NCI-H1048 (cell line): Measurements from ENCODE around the gene SGSH.

Experiments used
- DNase-seq: peaks from one replicate; lab custom pipeline; 2025; lab: John Stamatoyannopoulos, UW

The SGSH gene

DNA sequence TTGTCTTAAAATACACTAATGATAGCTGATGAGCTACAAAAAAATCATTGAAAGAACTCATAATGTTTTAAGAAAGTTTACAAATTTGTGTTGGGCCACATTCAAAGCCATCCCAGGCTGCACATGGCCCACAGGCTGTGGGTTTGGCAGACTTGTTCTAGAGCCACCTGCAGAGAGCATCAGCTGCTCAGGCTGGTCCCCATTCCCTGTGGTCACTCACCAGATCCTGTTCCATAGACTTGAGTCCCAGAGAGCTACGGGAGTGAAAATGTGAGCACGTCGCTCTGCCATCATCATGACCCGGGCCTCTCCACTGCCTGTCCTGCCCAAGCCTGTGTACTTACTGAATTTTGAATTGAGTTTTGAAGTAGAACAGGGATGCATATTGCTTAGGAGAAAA, 7.0 kb upstream of the SGSH start:
- no peak for DNase-seq

DNA sequence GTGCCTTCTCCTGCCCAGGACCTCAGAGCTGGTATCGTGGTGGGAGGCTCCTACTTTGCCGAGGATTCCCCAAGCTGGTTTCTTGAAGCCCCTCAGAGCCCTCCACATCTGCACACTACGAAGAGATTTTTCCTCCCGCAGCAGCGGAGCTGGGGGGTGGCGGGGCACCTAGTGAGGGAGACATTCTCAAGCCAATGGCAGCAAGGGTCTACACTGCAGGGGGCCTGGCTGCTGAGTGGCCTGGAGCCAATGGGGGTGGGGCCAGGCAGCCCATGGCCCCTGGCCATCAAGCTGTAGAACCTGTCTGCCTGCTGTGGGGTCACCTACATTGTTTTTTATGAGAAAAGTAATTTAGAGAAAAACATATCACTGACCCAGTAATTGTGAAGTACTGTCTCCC, 5.1 kb upstream of the SGSH start:
- DNase-seq, result no peak

DNA sequence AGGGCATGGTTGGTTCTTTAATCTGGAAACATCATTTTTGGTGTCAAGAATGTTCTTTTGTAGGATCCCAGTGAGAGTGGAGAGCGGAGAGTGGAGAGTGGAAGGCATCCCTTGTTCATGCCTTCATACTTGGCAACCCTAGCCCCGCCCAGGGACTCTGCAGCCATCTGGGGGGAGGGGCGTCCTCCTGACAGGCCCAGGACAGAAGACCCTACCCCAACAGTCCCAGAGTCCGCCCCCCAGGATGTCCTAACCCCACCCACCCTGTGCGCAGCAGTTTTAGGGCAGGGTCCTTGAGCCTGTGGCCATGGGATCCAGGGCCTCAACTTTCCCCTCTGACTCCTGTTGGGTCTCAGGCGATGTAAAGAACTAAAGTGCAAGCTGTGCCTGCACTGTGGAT, 4.5 kb upstream of the SGSH start:
- no peak for DNase-seq

DNA sequence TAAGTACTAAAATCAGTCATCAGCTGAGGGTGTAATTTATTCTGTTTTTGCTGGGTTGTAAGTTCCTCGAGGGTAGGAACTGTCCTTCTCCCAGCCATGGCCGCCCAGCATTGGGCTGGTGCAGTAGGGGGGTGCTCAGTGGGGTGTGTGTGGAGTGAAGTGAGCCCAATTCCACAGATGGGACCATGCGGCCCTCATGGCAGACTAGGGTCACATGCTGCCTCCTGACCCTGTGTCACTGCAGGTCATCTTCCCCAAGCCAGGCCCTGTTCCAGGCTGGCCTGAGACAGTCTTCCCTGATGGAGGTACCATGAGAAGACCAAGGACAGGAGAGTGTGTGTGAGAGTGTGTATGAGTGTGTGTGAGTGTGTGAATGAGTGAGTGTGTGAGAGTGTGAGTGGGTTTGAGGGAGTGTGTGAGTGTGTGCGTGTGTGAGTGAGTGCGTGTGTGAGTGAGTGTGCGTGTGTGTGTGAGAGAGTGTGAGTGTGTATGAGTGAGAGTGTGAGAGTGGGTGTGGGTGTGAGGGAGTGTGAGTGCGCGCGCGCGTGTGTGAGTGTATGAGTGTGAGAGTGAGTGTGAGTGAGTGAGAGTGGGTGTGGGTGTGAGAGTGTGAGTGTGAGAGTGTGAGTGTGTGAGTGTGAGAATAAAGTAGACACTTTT, 3.8 kb upstream of the SGSH start:
- DNase-seq, result no peak

DNA sequence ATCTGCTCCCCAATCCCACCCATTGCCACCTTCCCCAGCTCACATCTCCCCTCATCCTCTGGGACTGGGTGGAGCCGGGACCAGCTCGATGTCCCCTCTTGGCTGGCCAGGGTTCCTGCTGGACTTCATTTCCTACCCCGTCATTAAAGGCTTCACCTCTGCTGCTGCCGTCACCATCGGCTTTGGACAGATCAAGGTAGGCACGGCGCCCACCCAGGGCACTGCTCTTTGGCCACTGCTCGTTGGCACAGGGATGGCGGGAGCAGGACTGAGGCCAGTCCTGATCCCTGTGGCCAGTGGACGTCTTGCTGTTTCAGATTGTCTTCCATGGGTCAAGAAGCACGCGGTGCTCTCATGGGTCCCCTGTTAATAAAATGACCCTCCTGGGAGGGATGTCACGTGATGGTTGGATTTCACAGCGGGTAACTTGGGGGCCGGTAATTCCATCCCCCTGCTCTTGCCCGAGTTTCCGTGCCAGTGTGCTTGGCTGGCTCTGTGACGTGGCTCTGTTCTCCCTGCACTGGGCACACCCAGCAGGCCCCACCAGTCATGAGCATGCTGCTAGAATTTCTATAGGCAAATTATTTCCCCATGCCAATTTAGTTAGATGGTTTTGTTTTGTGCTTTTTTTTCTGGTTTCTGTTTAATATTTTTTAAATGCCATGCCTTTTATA, 3.1 kb upstream of the SGSH start:
- DNase-seq, result no peak

DNA sequence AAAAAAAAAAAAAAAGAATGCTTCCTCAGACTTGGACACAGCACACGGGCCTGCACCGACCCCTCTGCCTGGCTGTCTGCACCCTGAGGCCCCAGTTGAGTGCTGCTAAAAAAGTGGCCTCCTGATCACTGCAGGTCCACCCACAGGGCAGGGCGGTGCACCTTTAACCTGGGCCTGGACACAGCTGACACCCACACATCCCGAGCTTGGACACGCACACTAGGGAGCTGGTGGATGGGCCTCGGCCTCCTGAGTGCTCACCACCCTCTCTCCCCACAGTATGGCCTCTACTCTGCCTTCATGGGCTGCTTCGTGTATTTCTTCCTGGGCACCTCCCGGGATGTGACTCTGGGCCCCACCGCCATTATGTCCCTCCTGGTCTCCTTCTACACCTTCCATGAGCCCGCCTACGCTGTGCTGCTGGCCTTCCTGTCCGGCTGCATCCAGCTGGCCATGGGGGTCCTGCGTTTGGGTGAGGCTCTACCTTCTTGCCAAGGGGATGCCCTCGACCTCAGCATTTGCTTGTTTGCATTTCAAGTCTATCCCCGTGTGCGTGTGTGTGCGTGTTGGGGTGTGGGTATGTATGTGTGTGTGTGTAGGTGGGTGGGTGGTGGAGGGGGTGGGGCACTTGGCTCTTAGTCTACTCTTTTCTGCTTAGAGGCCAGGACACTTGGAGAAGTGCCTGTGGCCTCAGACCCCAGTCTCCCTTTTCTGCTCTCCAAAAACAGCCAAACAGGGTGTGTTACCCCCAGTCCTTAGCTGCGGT, 2.4 kb upstream of the SGSH start:
- no peak for DNase-seq

DNA sequence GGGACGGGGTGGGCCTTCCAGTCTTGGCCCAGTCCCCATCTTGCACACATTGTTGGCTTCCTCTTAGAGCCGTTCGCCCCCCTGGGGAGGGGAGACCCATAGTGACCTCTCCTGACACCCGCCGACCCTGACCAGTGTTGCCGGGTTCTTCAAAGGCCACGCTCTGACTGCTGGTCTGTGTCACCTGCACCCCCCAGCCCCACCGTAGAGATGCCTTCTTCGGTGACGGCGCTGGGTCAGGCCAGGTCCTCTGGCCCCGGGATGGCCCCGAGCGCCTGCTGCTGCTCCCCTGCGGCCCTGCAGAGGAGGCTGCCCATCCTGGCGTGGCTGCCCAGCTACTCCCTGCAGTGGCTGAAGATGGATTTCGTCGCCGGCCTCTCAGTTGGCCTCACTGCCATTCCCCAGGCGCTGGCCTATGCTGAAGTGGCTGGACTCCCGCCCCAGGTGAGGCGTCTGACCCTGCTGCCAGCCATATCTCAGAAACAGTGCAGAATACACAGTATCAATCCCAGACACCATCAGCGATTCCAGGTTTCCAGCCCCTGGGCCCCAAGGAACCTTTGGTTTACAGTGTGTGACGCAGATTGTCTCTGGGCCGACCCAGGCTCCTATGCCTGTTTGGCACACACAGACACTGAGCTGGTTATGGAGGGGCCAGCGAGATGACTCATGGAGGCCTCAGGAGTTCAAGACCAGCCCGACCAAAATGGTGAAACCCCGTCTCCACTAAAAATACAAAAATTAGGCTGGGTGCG, 1.4 kb upstream of the SGSH start:
- DNase-seq, result no peak

DNA sequence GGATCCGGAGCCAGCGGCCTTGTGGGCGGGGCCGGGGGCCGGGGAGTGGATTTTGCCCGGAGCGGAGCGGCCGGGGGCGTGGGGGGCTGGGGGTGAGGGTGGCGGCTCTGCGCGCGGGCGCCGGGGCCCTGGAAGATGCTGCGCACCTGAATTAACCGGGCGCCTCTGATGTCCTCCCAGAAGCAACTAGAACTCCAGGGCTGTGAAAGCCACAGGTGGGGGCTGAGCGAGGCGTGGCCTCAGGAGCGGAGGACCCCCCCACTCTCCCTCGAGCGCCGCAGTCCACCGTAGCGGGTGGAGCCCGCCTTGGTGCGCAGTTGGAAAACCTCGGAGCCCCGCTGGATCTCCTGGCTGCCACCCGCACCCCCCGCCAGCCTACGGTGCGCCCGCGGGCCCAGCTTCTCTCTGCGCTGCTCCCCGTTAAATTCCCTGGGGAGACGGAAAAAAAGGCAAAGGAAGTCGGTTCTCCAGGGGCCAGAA, 643 bp upstream of the SGSH start:
- DNase-seq, result no peak

DNA sequence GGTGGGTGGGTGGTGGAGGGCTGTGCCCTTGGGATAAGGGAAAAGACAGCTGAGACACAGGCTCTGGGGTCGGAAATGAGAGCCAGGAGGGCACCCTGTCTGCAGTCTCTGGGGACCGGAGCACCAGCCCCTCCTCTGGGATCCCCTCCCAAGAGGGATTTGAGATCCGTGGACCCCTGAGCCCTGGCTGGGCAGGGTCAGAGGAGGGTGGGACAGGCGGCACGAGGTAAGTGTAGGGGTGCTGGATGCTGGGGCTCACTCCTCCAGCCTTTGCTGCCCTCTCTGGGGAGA, 425 bp downstream of the SGSH start:
- DNase-seq, result no peak

DNA sequence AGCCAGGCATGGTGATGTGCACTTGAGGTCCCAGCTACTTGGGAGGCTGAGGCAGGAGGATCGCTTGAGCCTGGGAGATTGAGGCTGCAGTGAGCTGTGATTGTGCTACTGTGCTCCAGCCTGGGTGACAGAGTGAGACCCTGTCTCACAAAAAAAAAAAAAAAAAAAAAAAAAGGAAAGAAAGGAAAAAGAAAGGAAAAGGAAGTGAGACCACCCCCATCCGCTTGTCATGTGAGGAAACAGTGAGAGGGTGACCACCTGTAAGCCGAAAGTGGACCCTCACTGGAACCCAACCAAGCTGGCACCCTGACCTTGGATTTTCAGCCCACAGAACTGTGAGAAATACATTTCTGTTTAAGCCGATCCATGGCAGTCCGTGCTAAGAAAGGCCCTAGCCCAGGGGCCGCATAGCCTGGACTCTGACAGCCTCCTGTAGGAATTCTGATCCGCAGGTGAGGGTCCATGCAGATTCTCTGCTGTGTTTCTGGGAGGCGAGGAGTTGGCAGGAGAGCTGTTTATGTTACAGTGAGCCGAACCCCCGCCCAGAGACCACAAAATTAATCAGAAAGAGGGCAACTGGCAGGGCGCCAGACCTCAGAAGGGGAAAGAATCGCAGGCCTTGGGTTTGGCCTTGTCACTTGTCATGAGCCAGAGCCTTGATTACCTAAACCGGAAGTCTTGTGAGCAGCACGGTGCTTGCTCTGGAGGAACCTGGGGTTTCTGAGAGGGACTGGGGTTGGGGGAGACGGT, 945 bp downstream of the SGSH start:
- peak; percentile 18 for DNase-seq

DNA sequence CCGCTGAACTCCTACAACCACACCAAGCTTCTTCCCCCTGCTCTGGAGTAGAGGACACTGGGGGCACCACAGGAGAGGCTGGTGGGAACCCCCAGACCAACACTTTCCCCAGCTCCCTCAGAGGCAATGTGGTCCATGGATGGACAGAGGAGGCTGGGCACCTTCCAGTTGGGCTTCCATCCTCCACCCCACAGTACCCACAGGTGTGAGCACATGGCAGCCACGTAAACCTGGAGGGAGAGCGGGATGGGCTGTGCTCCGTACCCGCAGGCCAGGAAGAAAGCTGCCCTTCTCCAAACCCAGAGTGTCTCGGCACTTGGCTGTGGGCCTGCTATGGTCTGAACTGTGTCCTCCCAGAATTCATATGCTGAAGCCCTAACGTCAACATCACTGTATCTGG, 1.7 kb downstream of the SGSH start:
- DNase-seq, result no peak

DNA sequence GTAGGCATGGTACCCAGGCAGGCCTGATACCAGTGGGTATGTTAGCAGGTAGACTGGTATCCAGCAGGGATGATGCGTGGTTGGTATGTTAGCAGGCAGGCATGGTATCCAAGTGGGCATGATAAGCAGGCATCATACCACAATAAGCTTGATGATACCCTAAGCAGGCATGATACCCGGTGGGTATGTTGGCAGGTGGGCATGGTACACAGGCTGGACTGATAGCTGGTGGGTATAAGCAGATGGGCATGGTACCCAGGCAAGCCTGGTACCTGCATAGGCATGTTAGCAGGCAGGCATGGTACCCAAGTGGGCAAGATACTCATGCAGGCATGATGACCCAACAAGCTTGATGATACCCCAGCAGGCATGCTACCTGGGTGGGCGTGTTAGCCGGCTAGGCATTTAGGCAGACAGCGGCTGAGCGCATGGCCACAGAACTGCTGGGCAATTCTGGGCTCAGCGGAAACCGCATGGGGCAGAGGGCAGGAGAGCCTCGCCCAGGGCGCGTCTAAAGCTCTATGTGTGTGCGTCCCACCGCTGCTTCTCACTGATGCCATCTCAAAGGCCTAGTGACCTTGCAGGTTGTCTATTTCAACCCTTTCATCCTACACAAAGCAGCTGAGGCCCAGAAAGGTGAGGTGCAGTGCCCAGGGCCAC, 2.3 kb downstream of the SGSH start:
- no peak for DNase-seq

DNA sequence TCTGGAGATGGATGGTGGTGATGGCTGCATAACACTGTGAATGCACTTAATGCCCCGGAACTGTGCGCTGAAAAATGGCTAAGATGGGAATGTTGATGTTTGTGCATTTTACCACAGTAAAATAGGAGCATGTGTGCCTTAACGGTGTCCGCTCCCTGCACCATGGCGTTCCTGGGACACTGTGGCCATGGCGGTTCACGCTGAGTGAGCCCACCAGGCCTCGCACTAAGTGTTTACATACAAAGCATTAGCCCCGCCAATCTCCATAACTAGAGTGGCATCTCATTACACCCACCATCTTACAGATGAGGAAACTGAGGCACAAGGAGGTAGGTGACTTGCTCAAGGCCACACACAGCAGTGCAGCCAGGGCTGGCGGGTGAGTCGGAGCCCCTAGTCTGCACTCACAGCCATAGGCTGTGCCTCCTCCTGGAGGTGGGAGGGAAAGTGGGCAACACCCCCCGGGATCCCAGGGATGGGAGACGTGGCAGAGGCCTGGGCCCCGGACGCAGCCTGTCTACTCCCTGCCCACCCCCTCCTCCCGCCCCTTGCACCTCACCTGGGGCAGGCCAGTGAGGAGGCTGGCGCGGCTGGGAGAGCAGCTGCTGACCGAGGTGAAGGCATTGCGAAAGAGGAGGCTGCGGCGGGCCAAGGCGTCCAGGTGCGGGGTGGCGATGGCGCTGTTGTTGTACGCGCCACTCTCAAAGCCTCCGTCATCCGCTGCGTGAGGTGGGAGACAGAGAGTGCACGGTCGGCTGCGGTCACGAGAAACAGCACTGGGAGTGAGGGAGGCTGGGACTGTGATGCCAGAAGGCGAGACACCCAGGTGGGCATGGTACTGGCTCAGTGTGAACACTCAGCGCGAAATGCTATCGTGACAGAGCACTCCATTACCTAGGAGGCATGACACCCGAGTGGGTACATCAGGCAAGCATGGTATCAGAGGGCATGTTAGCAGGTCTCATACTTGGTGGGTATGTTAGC, 3.4 kb downstream of the SGSH start:
- no peak for DNase-seq

DNA sequence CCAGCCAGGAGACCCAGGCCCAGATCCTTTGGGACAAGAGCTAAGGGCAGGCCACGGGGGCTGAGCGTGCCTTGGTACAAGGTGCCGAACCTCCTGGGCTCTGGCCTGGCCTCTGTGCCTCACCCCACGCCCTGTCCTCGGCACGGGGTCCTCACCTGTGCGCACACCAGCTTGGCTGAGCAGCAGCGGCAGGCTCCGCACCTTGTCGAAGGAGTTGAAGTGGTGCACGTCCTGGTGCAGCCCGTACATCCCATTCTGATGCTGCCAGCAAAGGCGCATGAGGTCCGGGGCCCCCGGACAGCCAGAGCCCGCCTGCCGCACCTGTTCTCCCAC, 5.3 kb downstream of the SGSH start:
- DNase-seq, result no peak

DNA sequence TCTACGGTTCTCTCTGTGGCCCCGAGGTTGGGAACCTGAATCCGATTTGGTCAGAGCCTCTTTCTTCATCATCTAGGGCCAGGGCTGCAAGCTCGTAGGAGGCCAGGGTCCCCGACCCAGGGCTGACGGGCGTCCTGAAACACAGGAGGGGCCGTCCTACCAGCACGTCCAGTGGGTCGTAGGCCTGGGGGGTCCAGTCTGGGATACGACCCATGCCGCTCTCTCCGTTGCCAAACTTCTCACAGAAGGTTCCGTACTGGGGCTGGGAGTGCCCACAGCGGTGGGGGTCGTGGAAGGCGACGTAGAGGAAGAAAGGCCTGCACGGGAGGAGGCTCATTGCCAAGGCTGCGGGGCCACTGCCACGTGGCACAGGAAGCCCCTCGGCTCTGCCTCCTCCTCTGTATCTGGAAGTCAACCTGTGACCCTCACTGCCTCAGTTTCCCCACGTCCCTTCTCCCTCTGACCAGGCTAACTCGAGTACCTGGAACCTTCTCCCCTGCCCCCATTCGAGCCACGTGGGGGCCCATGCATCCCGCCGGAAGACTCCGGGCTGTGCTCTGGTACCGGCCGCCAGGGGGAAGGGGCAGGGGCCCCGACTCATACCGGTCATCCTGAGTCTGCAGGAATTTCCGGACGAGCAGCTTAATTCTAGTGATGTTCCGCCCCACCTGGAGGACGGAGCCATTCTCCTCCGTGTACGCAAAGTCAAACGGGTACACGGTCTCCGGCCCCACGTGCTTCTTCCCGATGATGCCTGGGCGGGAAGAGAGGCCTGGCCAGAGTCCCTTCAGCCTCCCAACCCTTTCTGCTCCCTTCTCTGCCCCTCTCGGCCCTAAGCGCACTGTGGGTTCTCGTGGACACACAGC, 5.9 kb downstream of the SGSH start:
- no peak for DNase-seq

DNA sequence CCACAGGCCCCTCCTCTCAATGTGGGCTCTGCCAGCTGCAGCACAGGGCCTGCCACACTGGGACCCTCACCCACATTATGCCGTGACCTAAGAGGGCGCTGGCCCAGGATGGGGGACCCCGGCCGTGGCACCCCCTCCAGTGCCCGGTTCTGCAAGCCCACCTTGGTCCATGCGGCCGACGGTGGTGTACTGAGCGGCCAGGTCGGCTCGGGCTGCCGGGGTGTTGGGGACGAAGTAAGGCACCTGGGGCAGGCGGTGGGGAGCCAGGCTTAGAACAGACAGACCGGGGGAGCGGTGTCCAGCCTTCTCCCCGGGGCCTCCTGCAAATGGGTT, 6.5 kb downstream of the SGSH start:
- no peak for DNase-seq

DNA sequence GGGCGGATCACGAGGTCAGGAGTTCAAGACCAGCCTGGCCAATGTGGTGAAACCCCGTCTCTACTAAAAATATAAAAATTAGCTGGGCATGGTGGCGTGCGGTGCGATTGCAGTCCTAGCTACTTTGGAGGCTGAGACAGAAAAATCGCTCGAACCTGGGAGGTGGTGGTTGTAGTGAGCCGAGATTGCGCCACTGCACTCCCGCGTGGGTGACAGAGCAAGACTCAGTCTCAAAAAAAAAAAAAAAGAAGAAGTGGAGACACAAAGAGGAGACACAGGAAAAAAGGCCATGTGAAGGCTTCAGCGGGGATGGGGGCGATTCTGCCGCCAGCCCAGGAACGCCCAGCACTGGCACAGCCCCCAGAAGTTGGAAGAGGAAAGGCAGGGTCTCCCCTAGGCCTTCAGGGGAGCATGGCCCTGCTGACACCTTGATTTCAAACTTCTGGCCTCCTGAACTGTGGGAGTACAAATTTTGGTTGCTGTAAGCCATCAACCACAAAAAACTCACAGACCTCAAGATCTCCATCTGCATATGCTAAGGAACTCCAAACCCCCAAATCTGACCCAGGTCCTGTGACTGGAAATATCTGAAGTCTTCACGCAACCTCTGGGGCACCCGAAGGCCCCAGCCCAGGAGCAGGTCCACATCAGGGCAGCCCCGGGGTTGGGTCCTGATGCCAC, 7.0 kb downstream of the SGSH start:
- no peak for DNase-seq

DNA sequence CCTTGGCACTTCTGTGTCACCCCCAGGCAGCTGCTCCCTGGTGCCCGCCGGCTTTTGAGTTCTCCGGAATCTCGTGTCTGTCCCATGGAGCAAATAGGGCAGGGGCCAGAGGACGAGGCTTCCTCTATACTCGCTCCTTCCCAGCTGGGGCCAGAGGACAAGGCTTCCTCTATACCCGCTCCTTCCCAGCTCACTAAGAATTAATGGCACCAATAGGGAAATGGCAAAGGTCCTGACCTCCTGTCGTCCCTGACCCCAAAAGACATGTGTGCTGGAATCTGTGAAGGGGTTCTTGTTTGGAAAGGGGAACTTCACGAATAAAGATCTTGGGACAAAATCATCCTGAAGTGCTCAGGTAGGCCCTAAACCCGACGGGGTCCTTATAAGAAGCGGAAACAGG, 7.6 kb downstream of the SGSH start:
- no peak for DNase-seq

DNA sequence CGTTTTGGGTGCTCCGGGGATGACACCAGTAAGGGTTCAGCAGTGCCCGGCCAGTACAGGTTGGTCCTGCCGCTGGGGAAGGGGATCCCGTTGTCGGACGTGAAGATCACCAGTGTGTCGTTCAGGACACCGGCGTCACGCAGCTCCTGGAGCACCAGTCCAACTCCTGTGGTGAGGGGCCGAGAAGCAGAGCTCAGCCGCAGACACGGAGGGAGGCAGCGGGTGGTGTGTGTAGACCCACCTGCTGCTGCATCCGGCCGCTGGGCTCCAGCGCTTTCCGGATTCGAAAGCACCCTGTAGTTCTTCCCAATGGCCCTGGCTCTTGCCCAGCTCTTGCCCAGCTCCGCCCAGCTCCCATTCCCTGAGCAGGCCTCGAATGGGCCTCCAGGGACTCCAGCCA, 8.0 kb downstream of the SGSH start:
- no peak for DNase-seq
